ENCODE results near the gene MMP7. TPM values are rescaled to one million over a fixed set of nuclear protein-coding genes. Genes with fewer than 3 reads are reported as not detected.

MMP7 gene
- total RNA-seq, 1 experiment from 2014 or later = 0.61 TPM

GRCh38 chr11:102517670-102518069 is 12.9 kb downstream of the MMP7 start:
- Histone ChIP-seq H3K4me3 (replicated peaks in 1 of 2; ENCODE audit: low read depth in 1 of 2, low read length in 2 of 2) (no peak overlapping the region), H3K36me3 (ENCODE audit: control insufficient read depth in 1 of 2, insufficient read depth in 2 of 2, low read length in 2 of 2) (no peaks in the 10 kb centered on the region), H3K27me3 (ENCODE audit: insufficient read depth, low read length) (no peaks in the 10 kb centered on the region), H3K27ac (ENCODE audit: low read depth, low read length) (no peak overlapping the region), H3K79me2 (ENCODE audit: insufficient read depth, low read length) (no peaks in the 10 kb centered on the region), H3K9ac (ENCODE audit: low read length) (no peak overlapping the region), H3K4me2 (ENCODE audit: low read length) (no peak overlapping the region), H3K4me1 (ENCODE audit: control insufficient read depth in 1 of 2, insufficient read depth in 2 of 2, low read length in 2 of 2) (no peaks in the 10 kb centered on the region), H4K20me1 (ENCODE audit: insufficient read depth) (no peaks in the 10 kb centered on the region), H3K9me3 (ENCODE audit: control insufficient read depth in 1 of 2, insufficient read depth in 1 of 2, low read depth in 1 of 2, low read length in 2 of 2) (no peaks in the 10 kb centered on the region), H2AFZ (ENCODE audit: low read depth, low read length, poor library complexity, severe bottlenecking) (no peak overlapping the region), H3K9me2 (ENCODE audit: insufficient read depth) (no peaks in the 10 kb centered on the region)
- intact Hi-C loops (cut with micrococcal nuclease) = no loop called here
- ChIA-PET CTCF (interaction anchor here (1.0 to 1.8 kb wide), 3 partner anchors 9 to 230 kb away, joined by 3 to 5 read pairs (median 4); no protein-coding TSS in a partner anchor), POLR2A (no interaction called here), RAD21 (ENCODE audit: low non-redundant PET in 1 of 2, low total read pairs in 2 of 2, uncharacterized antibody in 2 of 2, unreplicated experiment in 2 of 2) (interaction anchor here in 1 of 2 experiments (0.6 kb wide), 1 partner anchor 19 kb away, joined by 6 read pairs; no protein-coding TSS in a partner anchor)
- no TSS peak for BruUV-seq (replicated peaks)
- TF ChIP-seq RAD21 (IDR thresholded peaks at IDR 0.05; ENCODE audit: low read depth) (no peak), ZFX (IDR thresholded peaks at IDR 0.05) (no peak), ELF1 (IDR thresholded peaks at IDR 0.05; ENCODE audit: borderline replicate concordance, low read depth) (no peak), POLR2AphosphoS5 (IDR thresholded peaks at IDR 0.05; ENCODE audit: low read depth, low read length) (no peak), JUND (IDR thresholded peaks at IDR 0.05) (no peak), SP1 (IDR thresholded peaks at IDR 0.05; ENCODE audit: low read depth) (no peak), FOSL1 (IDR thresholded peaks at IDR 0.05; ENCODE audit: low read depth) (no peak), MAX (IDR thresholded peaks at IDR 0.05) (no peak), TCF7L2 (IDR thresholded peaks at IDR 0.05; ENCODE audit: borderline replicate concordance, extremely low read depth, insufficient read depth, insufficient read length) (no peak), CEBPB (IDR thresholded peaks at IDR 0.05; ENCODE audit: low read depth) (no peak), SIN3A (IDR thresholded peaks at IDR 0.05; ENCODE audit: low read depth) (no peak), EZH2phosphoT487 (IDR thresholded peaks at IDR 0.05; ENCODE audit: borderline replicate concordance) (no peak), ZBTB33 (IDR thresholded peaks at IDR 0.05; ENCODE audit: extremely low read depth, insufficient replicate concordance, low read length) (no peak), ATF3 (IDR thresholded peaks at IDR 0.05) (no peak), EGR1 (IDR thresholded peaks at IDR 0.05; ENCODE audit: low read depth) (no peak), ZNF274 (IDR thresholded peaks at IDR 0.05; ENCODE audit: low read depth, low read length) (no peak), YY1 (IDR thresholded peaks at IDR 0.05; ENCODE audit: extremely low read depth, insufficient replicate concordance, low read depth, low read length) (no peak), POLR2A (IDR thresholded peaks at IDR 0.05; ENCODE audit: borderline replicate concordance, extremely low read depth, insufficient read depth, insufficient read length) (no peak), REST (IDR thresholded peaks at IDR 0.05; ENCODE audit: low read depth) (no peak), CBX3 (IDR thresholded peaks at IDR 0.05; ENCODE audit: low read depth) (no peak)
- DNase-seq (ENCODE audit: low read depth, low spot score) (no peak), ATAC-seq (no peak)
